Measurements from ENCODE around the gene ERFL.

Gene ERFL

GRCh38 chr19:41928221-41928683 is at the start of gene ERFL:
Gene ERFL (minus strand): TSS chr19:41928449. CDS start chr19:41912919, 15,530 bp downstream.
- Histone ChIP-seq H3K27me3 (ENCODE audit: control insufficient read depth, insufficient read depth, low read length) (peaks cover 99% of the 10 kb centered on the region), H3K9me3 (ENCODE audit: control insufficient read depth, low read depth, low read length) (no peaks in the 10 kb centered on the region), H3K9ac (ENCODE audit: low read length) (no peak within 1 kb of the TSS), H3K27ac (ENCODE audit: low read length) (no peak within 1 kb of the TSS), H3K36me3 (ENCODE audit: control insufficient read depth, low read depth, low read length) (no peaks in the 10 kb centered on the region), H3K4me3 (ENCODE audit: low read length) (peak within 1 kb of the TSS; percentile 49), H3K4me1 (ENCODE audit: control insufficient read depth, low read depth, low read length) (peaks cover 4% of the 10 kb centered on the region)

GRCh38 chr19:41977916-41978315 is 49.7 kb upstream of the ERFL start:
- no peaks in the 10 kb centered on the region for H3K27me3 ChIP-seq (ENCODE audit: control insufficient read depth, insufficient read depth, low read length)
- H3K9ac ChIP-seq (ENCODE audit: low read length): no peak overlapping the region
- no peaks in the 10 kb centered on the region for H3K9me3 ChIP-seq (ENCODE audit: control insufficient read depth, low read depth, low read length)
- no peak overlapping the region for H3K4me3 ChIP-seq (ENCODE audit: low read length)
- peaks cover 13% of the 10 kb centered on the region for H3K36me3 ChIP-seq (ENCODE audit: control insufficient read depth, low read depth, low read length)
- H3K4me1 ChIP-seq (ENCODE audit: control insufficient read depth, low read depth, low read length): no peaks in the 10 kb centered on the region
- H3K27ac ChIP-seq (ENCODE audit: low read length): no peak overlapping the region

- Histone ChIP-seq H3K27ac (ENCODE audit: low read length) (no peak overlapping the region), H3K36me3 (ENCODE audit: control insufficient read depth, low read depth, low read length) (peaks cover 7% of the 10 kb centered on the region), H3K9me3 (ENCODE audit: control insufficient read depth, low read depth, low read length) (no peaks in the 10 kb centered on the region), H3K27me3 (ENCODE audit: control insufficient read depth, insufficient read depth, low read length) (no peaks in the 10 kb centered on the region), H3K9ac (ENCODE audit: low read length) (no peak overlapping the region), H3K4me3 (ENCODE audit: low read length) (no peak overlapping the region), H3K4me1 (ENCODE audit: control insufficient read depth, low read depth, low read length) (no peaks in the 10 kb centered on the region)
Measured at GRCh38 chr19:41974652-41975051, 46.4 kb upstream of the ERFL start.

GRCh38 chr19:41971363-41971762 is 43.1 kb upstream of the ERFL start:
- Histone ChIP-seq H3K27me3 (ENCODE audit: control insufficient read depth, insufficient read depth, low read length) (no peaks in the 10 kb centered on the region), H3K4me3 (ENCODE audit: low read length) (no peak overlapping the region), H3K4me1 (ENCODE audit: control insufficient read depth, low read depth, low read length) (no peaks in the 10 kb centered on the region), H3K36me3 (ENCODE audit: control insufficient read depth, low read depth, low read length) (peaks cover 7% of the 10 kb centered on the region), H3K27ac (ENCODE audit: low read length) (no peak overlapping the region), H3K9ac (ENCODE audit: low read length) (no peak overlapping the region), H3K9me3 (ENCODE audit: control insufficient read depth, low read depth, low read length) (no peaks in the 10 kb centered on the region)

GRCh38 chr19:41969772-41970458 is 41.7 kb upstream of the ERFL start:
- Histone ChIP-seq H3K27me3 (ENCODE audit: control insufficient read depth, insufficient read depth, low read length) (no peaks in the 10 kb centered on the region), H3K9ac (ENCODE audit: low read length) (no peak overlapping the region), H3K36me3 (ENCODE audit: control insufficient read depth, low read depth, low read length) (peaks cover 4% of the 10 kb centered on the region), H3K4me1 (ENCODE audit: control insufficient read depth, low read depth, low read length) (no peaks in the 10 kb centered on the region), H3K4me3 (ENCODE audit: low read length) (no peak overlapping the region), H3K9me3 (ENCODE audit: control insufficient read depth, low read depth, low read length) (no peaks in the 10 kb centered on the region), H3K27ac (ENCODE audit: low read length) (no peak overlapping the region)

- H3K4me1 ChIP-seq (ENCODE audit: control insufficient read depth, low read depth, low read length): no peaks in the 10 kb centered on the region
- no peaks in the 10 kb centered on the region for H3K9me3 ChIP-seq (ENCODE audit: control insufficient read depth, low read depth, low read length)
- H3K36me3 ChIP-seq (ENCODE audit: control insufficient read depth, low read depth, low read length): peaks cover 4% of the 10 kb centered on the region
- H3K4me3 ChIP-seq (ENCODE audit: low read length): no peak overlapping the region
- H3K27ac ChIP-seq (ENCODE audit: low read length): no peak overlapping the region
- no peak overlapping the region for H3K9ac ChIP-seq (ENCODE audit: low read length)
- H3K27me3 ChIP-seq (ENCODE audit: control insufficient read depth, insufficient read depth, low read length): no peaks in the 10 kb centered on the region
Measured at GRCh38 chr19:41968751-41969595, 40.7 kb upstream of the ERFL start.

GRCh38 chr19:41967054-41967783 is 39.0 kb upstream of the ERFL start:
- no peaks in the 10 kb centered on the region for H3K36me3 ChIP-seq (ENCODE audit: control insufficient read depth, low read depth, low read length)
- no peak overlapping the region for H3K4me3 ChIP-seq (ENCODE audit: low read length)
- H3K27me3 ChIP-seq (ENCODE audit: control insufficient read depth, insufficient read depth, low read length): no peaks in the 10 kb centered on the region
- no peaks in the 10 kb centered on the region for H3K4me1 ChIP-seq (ENCODE audit: control insufficient read depth, low read depth, low read length)
- no peaks in the 10 kb centered on the region for H3K9me3 ChIP-seq (ENCODE audit: control insufficient read depth, low read depth, low read length)
- H3K27ac ChIP-seq (ENCODE audit: low read length): no peak overlapping the region
- no peak overlapping the region for H3K9ac ChIP-seq (ENCODE audit: low read length)

GRCh38 chr19:41965106-41965505 is 36.9 kb upstream of the ERFL start:
- Histone ChIP-seq H3K4me1 (ENCODE audit: control insufficient read depth, low read depth, low read length) (no peaks in the 10 kb centered on the region), H3K9ac (ENCODE audit: low read length) (no peak overlapping the region), H3K4me3 (ENCODE audit: low read length) (no peak overlapping the region), H3K27me3 (ENCODE audit: control insufficient read depth, insufficient read depth, low read length) (no peaks in the 10 kb centered on the region), H3K9me3 (ENCODE audit: control insufficient read depth, low read depth, low read length) (no peaks in the 10 kb centered on the region), H3K36me3 (ENCODE audit: control insufficient read depth, low read depth, low read length) (no peaks in the 10 kb centered on the region), H3K27ac (ENCODE audit: low read length) (no peak overlapping the region)

- no peak overlapping the region for H3K4me3 ChIP-seq (ENCODE audit: low read length)
- H3K4me1 ChIP-seq (ENCODE audit: control insufficient read depth, low read depth, low read length): peaks cover 6% of the 10 kb centered on the region
- no peak overlapping the region for H3K9ac ChIP-seq (ENCODE audit: low read length)
- H3K27ac ChIP-seq (ENCODE audit: low read length): no peak overlapping the region
- H3K27me3 ChIP-seq (ENCODE audit: control insufficient read depth, insufficient read depth, low read length): no peaks in the 10 kb centered on the region
- H3K9me3 ChIP-seq (ENCODE audit: control insufficient read depth, low read depth, low read length): no peaks in the 10 kb centered on the region
- H3K36me3 ChIP-seq (ENCODE audit: control insufficient read depth, low read depth, low read length): no peaks in the 10 kb centered on the region
Measured at GRCh38 chr19:41960973-41961372, 32.7 kb upstream of the ERFL start.

GRCh38 chr19:41959056-41960053 is 31.1 kb upstream of the ERFL start, which contains the start of gene RABAC1:
Gene RABAC1 (minus strand): TSS chr19:41959321. CDS start chr19:41959292, 29 bp downstream.
- Histone ChIP-seq H3K27ac (ENCODE audit: low read length) (no peak within 1 kb of the TSS), H3K4me1 (ENCODE audit: control insufficient read depth, low read depth, low read length) (peaks cover 6% of the 10 kb centered on the region), H3K27me3 (ENCODE audit: control insufficient read depth, insufficient read depth, low read length) (no peaks in the 10 kb centered on the region), H3K9ac (ENCODE audit: low read length) (peak within 1 kb of the TSS; percentile 21), H3K9me3 (ENCODE audit: control insufficient read depth, low read depth, low read length) (no peaks in the 10 kb centered on the region), H3K36me3 (ENCODE audit: control insufficient read depth, low read depth, low read length) (no peaks in the 10 kb centered on the region), H3K4me3 (ENCODE audit: low read length) (peak within 1 kb of the TSS; percentile 77)

Data from iPS-18a (cell line).